MM.1S (cell line): Measurements from ENCODE around the gene BSN.
"Not testable (repeated sequence)": the region's sequence is repeated elsewhere in the genome, so short reads cannot be mapped to it uniquely, and the experiment has no call there.

Experiments
- EZH2 ChIP-seq: fragments of 300-600 bp; sonication (generic); optimal IDR thresholded peaks from 2 replicates; pipeline ENCODE3; 2017; ENCODE audit warnings: low read depth, mild to moderate bottlenecking, antibody characterized with exemption, low read length, mixed read lengths
- EZH2phosphoT487 ChIP-seq: fragments of 300-600 bp; sonication (generic); IDR thresholded peaks from 2 replicates; pipeline ENCODE4 v1.6.1; 2018; ENCODE audit warnings: antibody characterized with exemption, low read length
- TF ChIP-seq, protein P1 (sequence below): fragments of 300-600 bp; sonication (generic); IDR thresholded peaks from 2 replicates; pipeline ENCODE4 v1.5.1; 2016; ENCODE audit warnings: antibody characterized with exemption, low read length, mixed read lengths

DNA sequence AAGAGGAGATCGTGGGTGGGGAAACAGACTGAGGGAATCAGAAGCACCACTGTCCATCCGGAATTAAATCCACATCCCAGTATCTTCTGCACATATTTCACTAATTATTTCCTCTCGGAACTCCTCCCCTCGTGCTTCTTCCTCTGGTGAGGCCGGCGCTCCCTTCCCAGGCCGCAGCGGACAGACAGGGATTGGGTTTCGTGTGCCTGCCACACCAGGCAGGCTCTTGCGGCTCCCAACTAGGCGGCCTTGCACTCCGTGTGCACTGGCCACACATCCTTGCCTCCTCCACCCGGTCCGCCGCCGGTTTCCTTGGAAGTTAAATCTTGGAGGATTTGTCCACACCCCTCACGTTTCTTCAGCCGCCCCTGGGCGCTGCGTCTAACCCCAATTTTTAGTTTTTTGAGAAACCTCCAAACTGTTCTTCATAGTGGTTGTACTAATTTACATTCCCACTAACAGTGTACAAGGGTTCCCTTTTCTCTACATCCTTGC lies 31.0 kb downstream of the BSN start:
- TF ChIP-seq EZH2, EZH2phosphoT487: not testable (repeated sequence)
- TF ChIP-seq, protein P1, sequence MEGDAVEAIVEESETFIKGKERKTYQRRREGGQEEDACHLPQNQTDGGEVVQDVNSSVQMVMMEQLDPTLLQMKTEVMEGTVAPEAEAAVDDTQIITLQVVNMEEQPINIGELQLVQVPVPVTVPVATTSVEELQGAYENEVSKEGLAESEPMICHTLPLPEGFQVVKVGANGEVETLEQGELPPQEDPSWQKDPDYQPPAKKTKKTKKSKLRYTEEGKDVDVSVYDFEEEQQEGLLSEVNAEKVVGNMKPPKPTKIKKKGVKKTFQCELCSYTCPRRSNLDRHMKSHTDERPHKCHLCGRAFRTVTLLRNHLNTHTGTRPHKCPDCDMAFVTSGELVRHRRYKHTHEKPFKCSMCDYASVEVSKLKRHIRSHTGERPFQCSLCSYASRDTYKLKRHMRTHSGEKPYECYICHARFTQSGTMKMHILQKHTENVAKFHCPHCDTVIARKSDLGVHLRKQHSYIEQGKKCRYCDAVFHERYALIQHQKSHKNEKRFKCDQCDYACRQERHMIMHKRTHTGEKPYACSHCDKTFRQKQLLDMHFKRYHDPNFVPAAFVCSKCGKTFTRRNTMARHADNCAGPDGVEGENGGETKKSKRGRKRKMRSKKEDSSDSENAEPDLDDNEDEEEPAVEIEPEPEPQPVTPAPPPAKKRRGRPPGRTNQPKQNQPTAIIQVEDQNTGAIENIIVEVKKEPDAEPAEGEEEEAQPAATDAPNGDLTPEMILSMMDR: not testable (repeated sequence)
